HG03457 (cell line): ENCODE results near the gene DNAJB11.
"Not testable (repeated sequence)": the region's sequence is repeated elsewhere in the genome, so short reads cannot be mapped to it uniquely, and the experiment has no call there.

Source experiments
- ATAC-seq: cut with Tn5 transposase; IDR thresholded peaks from one replicate; pipeline ENCODE4 v1.9.1; 2021; ENCODE audit warnings: moderate number of reproducible peaks; ENCODE audit not compliant: unreplicated experiment

The DNAJB11 gene

GRCh38 chr3:186551387-186551786 lies 19.1 kb upstream of the DNAJB11 start:
- ATAC-seq: no peak

GRCh38 chr3:186552408-186553031 lies 18.0 kb upstream of the DNAJB11 start:
- no peak for ATAC-seq

- no peak for ATAC-seq
These were observed 5.9 kb upstream of the DNAJB11 start for GRCh38 chr3:186564586-186564985.

GRCh38 chr3:186566772-186567071 lies 3.8 kb upstream of the DNAJB11 start:
- ATAC-seq: no peak

GRCh38 chr3:186567072-186567921 lies 3.2 kb upstream of the DNAJB11 start, which contains the start of gene TBCCD1:
Gene TBCCD1, minus strand, starts transcription at chr3:186567339. Its CDS starts 3,010 bp downstream, at chr3:186564329.
- peak; percentile 31 for ATAC-seq

- not testable (repeated sequence) for ATAC-seq
These were observed 1.2 kb upstream of the DNAJB11 start for GRCh38 chr3:186569361-186569760.

GRCh38 chr3:186569779-186570095 lies 783 bp upstream of the DNAJB11 start:
- no peak for ATAC-seq

GRCh38 chr3:186570941-186571643 lies 572 bp downstream of the DNAJB11 start:
- ATAC-seq: no peak

GRCh38 chr3:186571644-186572013 lies 1.1 kb downstream of the DNAJB11 start:
- ATAC-seq: no peak

GRCh38 chr3:186577521-186577920 lies 7.0 kb downstream of the DNAJB11 start:
- no peak for ATAC-seq

- ATAC-seq: no peak
These were observed 10.3 kb downstream of the DNAJB11 start for GRCh38 chr3:186580785-186581184.

GRCh38 chr3:186582541-186582940 lies 12.0 kb downstream of the DNAJB11 start:
- ATAC-seq: no peak

GRCh38 chr3:186583831-186584230 lies 13.3 kb downstream of the DNAJB11 start:
- no peak for ATAC-seq

GRCh38 chr3:186586245-186586644 lies 15.7 kb downstream of the DNAJB11 start:
- not testable (repeated sequence) for ATAC-seq

GRCh38 chr3:186587183-186587582 lies 16.7 kb downstream of the DNAJB11 start:
- no peak for ATAC-seq

GRCh38 chr3:186588632-186589031 lies 18.1 kb downstream of the DNAJB11 start:
- ATAC-seq: no peak

GRCh38 chr3:186589121-186589520 lies 18.6 kb downstream of the DNAJB11 start:
- ATAC-seq: no peak

- ATAC-seq: no peak
These were observed 19.5 kb downstream of the DNAJB11 start for GRCh38 chr3:186589856-186590579.

- ATAC-seq: no peak
These were observed 20.2 kb downstream of the DNAJB11 start for GRCh38 chr3:186590580-186591295.

- ATAC-seq: no peak
These were observed 22.2 kb downstream of the DNAJB11 start for GRCh38 chr3:186592682-186593081.

- ATAC-seq: no peak
These were observed 23.3 kb downstream of the DNAJB11 start for GRCh38 chr3:186593862-186594261.
